SK-N-SH treated with all-trans-retinoic acid at 6 μM for 48 hours (cell line): Measurements from ENCODE around the gene TIMELESS.

Source experiments
- ATAC-seq: fragments of 200-7000 bp; cut with Tn5 transposase; 3 replicates; pipeline ENCODE4 v1.9.1; 2020; ENCODE audit warnings: mild to moderate bottlenecking, moderate library complexity
- ARNTL ChIP-seq: fragments of 450-650 bp; formaldehyde crosslinking; IDR thresholded peaks from 2 replicates; pipeline ENCODE4 v1.5.0; 2020; ENCODE audit warnings: low read depth, mild to moderate bottlenecking, moderate library complexity, borderline replicate concordance
- CREB5 ChIP-seq: fragments of 250-450 bp; sonication (Bioruptor Pico); IDR thresholded peaks from 2 replicates; pipeline ENCODE4 v1.5.1; 2020; ENCODE audit warnings: low read depth, mild to moderate bottlenecking, moderate library complexity
- CSDC2 ChIP-seq: fragments of 250-450 bp; sonication (Bioruptor Pico); IDR thresholded peaks from 2 replicates; pipeline ENCODE4 v1.5.0; 2020; ENCODE audit warnings: mild to moderate bottlenecking, moderate library complexity
- CSRNP3 ChIP-seq: fragments of 250-450 bp; sonication (Bioruptor Pico); IDR thresholded peaks from 2 replicates; pipeline ENCODE4 v1.5.1; 2021; ENCODE audit warnings: mild to moderate bottlenecking, moderate library complexity
- ESRRG ChIP-seq: fragments of 250-450 bp; sonication (Bioruptor Pico); IDR thresholded peaks from 2 replicates; pipeline ENCODE4 v1.6.1; 2021; ENCODE audit warnings: mild to moderate bottlenecking
- ISL1 ChIP-seq: fragments of 250-450 bp; sonication (Bioruptor Pico); IDR thresholded peaks from 2 replicates; pipeline ENCODE4 v2.1.2; 2022; ENCODE audit warnings: mild to moderate bottlenecking, moderate library complexity
- OSR1 ChIP-seq: fragments of 250-450 bp; sonication (Bioruptor Pico); IDR thresholded peaks from 2 replicates; pipeline ENCODE4 v1.8.0; 2022; ENCODE audit warnings: moderate library complexity, mild to moderate bottlenecking, inconsistent platforms
- PATZ1 ChIP-seq: fragments of 250-450 bp; sonication (Bioruptor Pico); IDR thresholded peaks from 2 replicates; pipeline ENCODE4 v1.8.0; 2020; ENCODE audit warnings: mild to moderate bottlenecking, moderate library complexity, borderline replicate concordance
- RARB ChIP-seq: fragments of 250-450 bp; sonication (Bioruptor Pico); IDR thresholded peaks from 2 replicates; pipeline ENCODE4 v1.8.0; 2021; ENCODE audit warnings: mild to moderate bottlenecking, moderate library complexity
- SNAI2 ChIP-seq: fragments of 250-450 bp; sonication (Bioruptor Pico); IDR thresholded peaks from 2 replicates; pipeline ENCODE4 v1.5.0; 2020; ENCODE audit warnings: mild to moderate bottlenecking, moderate library complexity
- TCF4 ChIP-seq: fragments of 250-450 bp; sonication (Bioruptor Pico); IDR thresholded peaks from 2 replicates; pipeline ENCODE4 v1.8.0; 2021; ENCODE audit warnings: mild to moderate bottlenecking, moderate library complexity, borderline replicate concordance
- TOX ChIP-seq: fragments of 250-450 bp; sonication (Bioruptor Pico); IDR thresholded peaks from 2 replicates; pipeline ENCODE4 v1.8.0; 2021; ENCODE audit warnings: mild to moderate bottlenecking, moderate library complexity, borderline replicate concordance
- TSHZ2 ChIP-seq: fragments of 250-450 bp; sonication (Bioruptor Pico); IDR thresholded peaks from 2 replicates; pipeline ENCODE4 v1.5.0; 2020; ENCODE audit warnings: mild to moderate bottlenecking, moderate library complexity
- ZNF565 ChIP-seq: fragments of 450-650 bp; formaldehyde crosslinking; conservative IDR thresholded peaks from 2 replicates; pipeline ENCODE4 v1.5.0; 2020; ENCODE audit warnings: low read depth, mild to moderate bottlenecking, moderate library complexity
- ZNF70 ChIP-seq: fragments of 450-650 bp; formaldehyde crosslinking; IDR thresholded peaks from 2 replicates; pipeline ENCODE4 v1.5.0; 2020; ENCODE audit warnings: mild to moderate bottlenecking, moderate library complexity
- ZNF8 ChIP-seq: fragments of 450-650 bp; formaldehyde crosslinking; IDR thresholded peaks from 2 replicates; pipeline ENCODE4 v1.5.0; 2020; ENCODE audit warnings: mild to moderate bottlenecking, moderate library complexity

The TIMELESS gene

GRCh38 chr12:56377989-56378316 lies 71.3 kb downstream of the TIMELESS start:
- no peak for TF ChIP-seq TOX (CRISPR knock-in tag)
- TF ChIP-seq ISL1 (CRISPR knock-in tag): no peak
- TF ChIP-seq TSHZ2 (CRISPR knock-in tag): no peak
- TF ChIP-seq CSDC2 (CRISPR knock-in tag): no peak
- TF ChIP-seq SNAI2 (CRISPR knock-in tag): no peak
- TF ChIP-seq ZNF565 (CRISPR knock-in tag): no peak
- no peak for TF ChIP-seq TCF4 (CRISPR knock-in tag)
- no peak for ATAC-seq

- ATAC-seq: peak; percentile 63
- TF ChIP-seq CREB5 (CRISPR knock-in tag) (no peak), ZNF8 (no peak), ARNTL (CRISPR knock-in tag) (no peak), CSRNP3 (CRISPR knock-in tag) (no peak)
Observed at GRCh38 chr12:56377310-56377988, 71.8 kb downstream of the TIMELESS start.

- ATAC-seq: no peak
- TF ChIP-seq CREB5 (CRISPR knock-in tag): no peak
- TF ChIP-seq ESRRG: no peak
- no peak for TF ChIP-seq ARNTL (CRISPR knock-in tag)
- no peak for TF ChIP-seq CSRNP3 (CRISPR knock-in tag)
- no peak for TF ChIP-seq OSR1 (CRISPR knock-in tag)
- TF ChIP-seq CSDC2 (CRISPR knock-in tag): no peak
- TF ChIP-seq RARB (CRISPR knock-in tag): no peak
- no peak for TF ChIP-seq PATZ1 (CRISPR knock-in tag)
- no peak for TF ChIP-seq ZNF565 (CRISPR knock-in tag)
- TF ChIP-seq ISL1 (CRISPR knock-in tag): no peak
- TF ChIP-seq SNAI2 (CRISPR knock-in tag): no peak
- TF ChIP-seq ZNF70 (CRISPR knock-in tag): no peak
Observed at GRCh38 chr12:56375598-56376434, 73.4 kb downstream of the TIMELESS start.
